CD1c-positive myeloid dendritic cell (primary cell): ENCODE results near the gene ANKS1A.
"Not testable (repeated sequence)": the region's sequence is repeated elsewhere in the genome, so short reads cannot be mapped to it uniquely, and the experiment has no call there.

Source experiments
- DNase-seq: peaks from one replicate; pipeline ENCODE4 v3.0.0-alpha.2; 2016; ENCODE audit errors: extremely low spot score

Gene ANKS1A

DNA sequence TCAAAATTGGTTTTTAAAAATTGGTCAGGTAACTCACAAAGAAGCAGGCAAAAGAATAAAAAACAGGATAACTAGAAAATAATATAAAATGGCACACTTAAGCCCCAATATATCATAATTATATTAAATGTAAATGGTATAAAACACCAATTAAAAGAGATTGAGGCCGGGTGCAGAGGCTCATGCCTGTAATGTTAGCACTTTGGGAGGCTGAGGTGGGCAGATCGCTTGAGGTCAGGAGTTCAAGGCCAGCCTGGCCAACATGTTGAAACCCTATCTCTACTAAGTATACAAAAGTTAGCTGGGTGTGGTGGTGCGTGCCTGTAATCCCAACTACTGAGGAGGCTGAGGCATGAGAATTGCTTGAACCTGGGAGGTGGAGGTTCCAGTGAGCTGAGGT is 216.0 kb downstream of the ANKS1A start:
- no peak for DNase-seq

- not testable (repeated sequence) for DNase-seq
Observed at GRCh38 chr6:35106061-35106460, 217.0 kb downstream of the ANKS1A start.

DNA sequence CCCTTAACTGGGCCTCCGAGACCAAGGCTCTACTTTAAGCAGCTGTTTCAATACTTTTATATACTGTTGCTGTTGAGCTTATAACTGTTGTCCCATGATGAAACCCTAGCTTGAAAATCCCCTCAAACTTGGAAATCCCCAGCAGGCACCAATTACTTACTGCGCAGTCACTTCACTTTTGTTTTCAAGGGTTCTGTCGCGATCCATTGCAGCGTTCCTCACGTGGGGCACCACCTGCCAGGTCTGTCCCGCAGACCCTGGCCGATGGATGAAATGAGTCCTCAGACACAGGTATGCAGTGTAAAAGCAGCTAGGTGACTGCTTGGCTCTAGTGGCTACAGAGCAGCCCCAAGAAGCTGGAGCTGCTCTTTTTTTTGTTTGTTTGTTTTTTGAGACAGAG is 218.2 kb downstream of the ANKS1A start:
- not testable (repeated sequence) for DNase-seq

GRCh38 chr6:35107761-35108160 is 218.7 kb downstream of the ANKS1A start:
- not testable (repeated sequence) for DNase-seq

- DNase-seq, result no peak
Observed at GRCh38 chr6:35108309-35108885, 219.3 kb downstream of the ANKS1A start.

- no peak for DNase-seq
Observed at GRCh38 chr6:35120746-35121145, 231.7 kb downstream of the ANKS1A start.

- DNase-seq, result no peak
Observed at GRCh38 chr6:35124356-35124755, 235.3 kb downstream of the ANKS1A start.

- DNase-seq, result no peak
Observed at GRCh38 chr6:35128042-35128441, 239.0 kb downstream of the ANKS1A start.

- DNase-seq, result no peak
Observed at GRCh38 chr6:35128496-35128895, 239.4 kb downstream of the ANKS1A start.

DNA sequence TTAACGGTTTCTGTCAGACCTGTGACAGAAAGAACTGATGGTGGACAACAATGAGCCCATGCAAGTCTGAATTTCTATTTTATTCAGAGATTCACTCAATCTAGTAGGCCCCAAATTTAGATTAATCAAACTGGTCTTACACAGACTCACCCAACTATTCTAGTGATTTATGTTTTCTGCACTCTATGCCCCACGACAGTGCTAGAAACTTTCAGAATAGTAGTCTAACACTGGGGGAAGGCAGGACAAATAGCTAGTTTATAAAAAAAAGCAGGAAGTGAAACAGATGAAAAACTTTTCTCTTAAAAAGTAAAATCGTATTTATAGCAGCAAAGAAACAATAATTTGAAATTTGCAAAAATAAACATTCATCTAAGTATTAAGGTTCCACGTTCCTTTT is 247.1 kb downstream of the ANKS1A start:
- DNase-seq, result no peak

GRCh38 chr6:35138191-35138590 is 249.1 kb downstream of the ANKS1A start:
- DNase-seq, result not testable (repeated sequence)

DNA sequence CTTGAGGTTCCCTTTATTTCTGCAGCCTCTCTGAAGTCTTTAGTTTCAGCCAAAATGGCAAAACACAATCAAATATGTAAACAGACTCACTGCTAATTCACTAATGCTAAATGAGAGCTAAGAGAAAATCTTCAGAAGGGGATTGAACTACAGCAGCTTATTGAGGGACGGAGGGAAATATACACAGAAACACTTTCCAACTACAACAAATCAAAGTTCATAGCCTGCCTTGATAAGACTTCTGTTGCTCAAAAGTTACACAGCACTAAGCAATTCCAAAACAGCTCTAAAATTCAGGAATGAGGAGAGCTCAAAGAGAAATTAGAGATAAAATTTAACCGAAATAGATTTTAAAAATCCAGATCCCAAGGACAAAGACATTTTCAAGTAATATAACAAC is 250.4 kb downstream of the ANKS1A start:
- DNase-seq, result no peak

DNA sequence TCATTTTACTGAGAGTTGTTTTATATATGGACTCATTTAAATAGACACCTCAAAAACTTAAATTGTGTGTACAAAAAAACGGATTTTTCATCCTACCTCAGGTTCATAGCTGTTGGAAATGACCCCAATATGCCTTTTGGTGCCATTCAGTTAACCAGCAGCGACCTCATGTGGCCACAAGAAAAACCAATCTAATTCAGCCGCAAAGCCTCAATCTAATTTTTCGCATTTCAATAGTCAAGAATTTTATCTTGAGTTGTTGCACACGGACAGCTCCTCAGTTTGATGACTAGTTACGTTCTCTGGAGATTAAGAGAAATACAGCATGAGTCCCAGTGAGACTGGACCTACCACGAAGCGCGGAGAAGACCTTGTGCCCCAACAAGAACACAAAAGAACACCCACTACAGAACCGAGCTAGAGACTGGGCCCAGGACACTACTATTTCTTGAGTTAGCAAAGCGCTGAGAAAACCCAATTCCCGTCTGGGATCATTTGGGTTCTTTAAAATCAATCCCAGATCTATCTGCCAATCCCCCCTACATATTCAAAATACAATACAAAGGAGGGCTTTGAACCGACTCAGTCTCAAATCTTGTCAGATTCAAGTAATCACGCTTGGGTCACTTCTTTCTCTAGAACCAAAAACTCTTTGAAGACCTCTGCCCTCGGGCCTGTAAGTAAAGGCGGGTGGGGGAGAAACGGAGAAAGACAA is 251.0 kb downstream of the ANKS1A start:
- DNase-seq, result peak; percentile 66

DNA sequence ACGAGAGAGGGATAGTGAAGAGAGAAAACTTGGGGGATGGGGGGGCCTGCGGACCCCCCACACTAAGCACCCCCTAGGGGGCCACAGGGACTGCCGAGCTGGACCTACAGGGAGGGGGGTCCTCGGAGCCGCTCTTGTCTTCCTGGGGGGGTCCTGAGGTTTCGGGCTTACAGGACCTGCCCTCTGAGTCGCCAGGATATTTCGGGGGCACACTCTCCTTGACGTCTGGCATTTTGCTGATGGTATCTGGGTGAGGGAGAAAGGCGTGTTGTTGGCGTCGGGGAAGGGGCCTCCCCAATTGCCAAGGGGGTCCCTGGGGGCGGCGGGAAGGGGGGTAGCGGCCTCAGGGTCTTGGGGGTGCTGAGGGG is 251.6 kb downstream of the ANKS1A start:
- no peak for DNase-seq
